CD8-positive, alpha-beta memory T cell (primary cell): ENCODE results near the gene BCKDHA. TPM values are rescaled to one million over a fixed set of nuclear protein-coding genes. Genes with fewer than 3 reads are reported as not detected.

Experiments
- CTCF ChIA-PET: fragments of 350-600 bp; sonication (Branson Sonifier 250); formaldehyde crosslinking; loops from one replicate; lab custom pipeline; 2021; ENCODE audit warnings: antibody characterized with exemption; lab: Charles Lee
- POLR2A ChIA-PET: fragments of 350-600 bp; sonication (Branson Sonifier 250); formaldehyde crosslinking; loops from one replicate; lab custom pipeline; 2021; ENCODE audit warnings: antibody characterized with exemption; lab: Charles Lee
- DNase-seq, 5 donors: peaks; one replicate each; pipeline versions ENCODE4 v3.0.0 to v3.0.0-alpha.2; 2020 to 2022; ENCODE audit warnings: mixed read lengths in 1 of 5
- H3K27ac ChIP-seq: one replicate; pipeline ENCODE4 v1.7.0; 2013; ENCODE audit warnings: low read depth, mild to moderate bottlenecking, low read length, moderate library complexity
- H3K27me3 ChIP-seq: 2 replicates; pipeline ENCODE4 v1.7.0; 2013; ENCODE audit warnings: low read length, mild to moderate bottlenecking; ENCODE audit not compliant: insufficient read depth, poor library complexity, severe bottlenecking
- H3K36me3 ChIP-seq: 2 replicates; pipeline ENCODE4 v1.7.0; 2013; ENCODE audit warnings: mild to moderate bottlenecking, low read length, moderate library complexity; ENCODE audit not compliant: insufficient read depth
- H3K4me1 ChIP-seq: 2 replicates; pipeline ENCODE4 v1.7.0; 2013; ENCODE audit warnings: mild to moderate bottlenecking, low read length, moderate library complexity; ENCODE audit not compliant: insufficient read depth
- H3K4me3 ChIP-seq: 2 replicates; pipeline ENCODE4 v1.7.0; 2013; ENCODE audit warnings: mild to moderate bottlenecking, low read length
- H3K9me3 ChIP-seq: 2 replicates; pipeline ENCODE4 v1.7.0; 2013; ENCODE audit warnings: mild to moderate bottlenecking, low read length
- H3K27ac Mint-ChIP-seq, 8 donors: one replicate each; pipeline ENCODE4 v1.8.0; 2020 to 2021; ENCODE audit warnings: mixed read lengths in 8 of 8, mild to moderate bottlenecking in 6 of 8, inconsistent platforms in 3 of 8, moderate library complexity in 3 of 8
- H3K27me3 Mint-ChIP-seq, 2 donors: one replicate each; pipeline ENCODE4 v1.8.0; 2020 to 2021; ENCODE audit warnings: mixed read lengths in 2 of 2, mild to moderate bottlenecking in 1 of 2, moderate library complexity in 1 of 2
- H3K36me3 Mint-ChIP-seq, 3 donors: one replicate each; pipeline ENCODE4 v1.8.0; 2020 to 2021; ENCODE audit warnings: mixed read lengths in 3 of 3, inconsistent platforms in 1 of 3, mild to moderate bottlenecking in 1 of 3
- H3K4me1 Mint-ChIP-seq, 3 donors: one replicate each; pipeline ENCODE4 v1.8.0; 2020 to 2021; ENCODE audit warnings: mixed read lengths in 3 of 3, inconsistent platforms in 1 of 3, mild to moderate bottlenecking in 1 of 3
- H3K4me3 Mint-ChIP-seq, 7 donors: one replicate each; pipeline ENCODE4 v1.8.0; 2020 to 2021; ENCODE audit warnings: mixed read lengths in 7 of 7, mild to moderate bottlenecking in 6 of 7, moderate library complexity in 4 of 7, inconsistent platforms in 2 of 7
- H3K9me3 Mint-ChIP-seq, 5 donors: one replicate each; pipeline ENCODE4 v1.8.0; 2020 to 2022; ENCODE audit warnings: mixed read lengths in 5 of 5, mild to moderate bottlenecking in 3 of 5, moderate library complexity in 2 of 5, inconsistent platforms in 1 of 5
- polyA plus RNA-seq: library from polyadenylated mRNA; unstranded; fragments of 300-500 nt; fragmentation: Illumina TruSeq; gene quantifications from one replicate; pipeline ENCODE4 v1.2.3, GENCODE V29; 2021
- total RNA-seq, 2 experiments: library from RNA; stranded (reverse); gene quantifications; one replicate each; pipeline ENCODE4 v1.2.3, GENCODE V29; 2021

The BCKDHA gene
- total and polyA plus RNA-seq, 3 experiments from 2014 or later: 18.5 to 52.1 (median 23.5) TPM

DNA sequence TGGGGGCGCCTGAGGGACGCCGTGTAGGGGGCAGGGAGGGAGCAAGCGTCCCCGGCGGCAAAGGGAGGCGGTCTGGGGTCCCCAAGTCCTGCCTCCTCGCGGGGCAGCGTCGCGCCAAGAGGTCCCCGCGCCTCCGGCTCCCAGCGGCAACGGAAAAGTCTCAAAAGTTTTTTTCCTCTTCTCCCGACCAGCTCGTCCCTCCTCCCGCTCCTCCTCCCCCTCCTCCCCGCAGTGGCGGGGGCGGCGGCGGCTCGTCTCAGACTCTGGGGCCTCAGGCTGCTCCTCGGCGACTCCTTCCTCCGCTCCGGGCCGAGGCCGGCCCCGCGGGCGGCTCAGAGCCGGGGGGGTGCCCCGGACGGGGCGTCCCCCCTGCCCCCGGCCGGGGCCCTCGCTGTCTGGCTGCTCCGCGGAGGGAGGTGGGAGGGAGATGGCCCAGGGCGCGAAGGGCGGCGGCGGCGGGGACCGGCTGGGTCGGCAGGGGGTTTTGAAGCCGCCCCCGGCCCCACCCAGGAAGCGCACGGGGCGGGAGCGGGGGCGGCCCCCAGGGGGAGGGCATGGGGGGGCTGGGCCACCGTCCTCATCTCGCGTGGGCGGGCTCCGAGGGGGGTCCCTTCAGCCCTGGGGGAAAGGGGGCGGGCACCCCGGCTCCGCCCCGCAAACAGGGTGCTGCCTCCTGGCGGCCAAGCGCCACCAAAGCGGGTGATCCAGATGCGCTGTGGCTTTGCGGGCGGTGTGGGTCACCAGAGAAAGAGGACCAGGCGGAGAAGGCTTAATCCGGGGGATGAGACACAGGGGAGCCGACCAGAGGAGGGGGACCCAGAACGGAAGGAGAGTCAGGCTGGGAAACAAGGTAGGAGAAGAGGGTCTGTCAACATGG is 43.9 kb upstream of the BCKDHA start, which contains the start of gene TGFB1:
Gene TGFB1, minus strand, starts transcription at position 457 of the 877 bp plus-strand sequence. CDS start 878 bp downstream, outside the sequence.
- peaks cover 0 to 4% (median 0%) of the 10 kb centered on the region in 5 donors for H3K9me3 Mint-ChIP-seq
- peaks cover 5 to 36% (median 6%) of the 10 kb centered on the region in 3 donors for H3K36me3 Mint-ChIP-seq
- H3K4me3 ChIP-seq: peak within 1 kb of the TSS; percentile 97
- peak within 1 kb of the TSS; percentile 93 to 100 (median 100) for H3K4me3 Mint-ChIP-seq
- no peaks in the 10 kb centered on the region for H3K9me3 ChIP-seq
- peaks cover 0 to 12% of the 10 kb centered on the region in 2 donors for H3K27me3 Mint-ChIP-seq
- DNase-seq: peak; percentile 93 to 97 (median 95)
- peak within 1 kb of the TSS; percentile 93 to 100 (median 99) for H3K27ac Mint-ChIP-seq
- peaks cover 55 to 67% (median 65%) of the 10 kb centered on the region in 3 donors for H3K4me1 Mint-ChIP-seq
- no peaks in the 10 kb centered on the region for H3K27me3 ChIP-seq
- no peaks in the 10 kb centered on the region for H3K36me3 ChIP-seq
- peaks cover 70% of the 10 kb centered on the region for H3K4me1 ChIP-seq
- H3K27ac ChIP-seq: peak within 1 kb of the TSS; percentile 95
- ChIA-PET POLR2A (interaction anchor here (2.0 to 9.4 kb wide), 6 partner anchors 9 to 89 kb away, joined by 6 to 111 read pairs (median 39); partner anchors contain the start of genes B9D2, CCDC97 and HNRNPUL1), CTCF (interaction anchor here (1.0 to 5.6 kb wide), 15 partner anchors 11 to 150 kb away, joined by 3 to 63 read pairs (median 7); partner anchors contain the start of genes B9D2, DMAC2 and HNRNPUL1)

DNA sequence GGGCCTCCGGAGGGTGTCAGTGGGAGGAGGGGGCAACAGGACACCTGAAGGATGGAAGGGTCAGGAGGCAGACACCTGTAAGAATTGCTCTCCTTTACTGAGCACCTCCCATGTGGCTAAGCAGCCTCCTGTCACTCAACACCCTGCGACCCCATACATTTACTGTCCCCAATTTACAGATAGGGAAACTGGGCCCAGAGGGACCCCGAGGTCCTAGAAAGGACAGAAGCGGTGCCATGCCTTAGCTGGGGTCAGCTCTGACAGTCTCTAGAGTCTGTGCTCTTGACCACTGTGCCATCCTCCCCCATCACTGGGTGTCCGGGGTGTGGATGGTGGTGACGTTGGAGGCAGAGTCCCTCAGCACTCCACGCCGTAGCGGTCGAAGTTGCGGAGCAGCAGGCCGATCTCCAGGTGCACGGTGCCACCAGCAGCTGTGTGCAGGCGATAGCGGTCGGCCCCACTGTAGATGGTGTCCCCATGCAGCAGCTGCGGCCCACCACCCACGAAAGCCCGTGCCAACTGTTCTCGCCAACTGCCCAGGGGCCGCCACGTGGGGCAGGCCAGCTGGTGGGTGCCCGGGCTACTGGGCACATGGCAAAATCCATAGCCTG is 43.2 kb upstream of the BCKDHA start:
- peaks cover 65% of the 10 kb centered on the region for H3K4me1 ChIP-seq
- ChIA-PET CTCF (interaction anchor here (1.0 to 5.6 kb wide), 7 partner anchors 10 to 150 kb away, joined by 3 to 63 read pairs (median 4); partner anchors contain the start of genes B9D2 and HNRNPUL1), POLR2A (interaction anchor here (3.9 to 9.4 kb wide), 3 partner anchors 9 to 90 kb away, joined by 41 to 111 read pairs (median 54); partner anchors contain the start of genes B9D2 and HNRNPUL1)
- Mint-ChIP-seq H3K36me3 (peaks cover 0 to 31% (median 3%) of the 10 kb centered on the region in 3 donors), H3K4me1 (peaks cover 47 to 60% (median 58%) of the 10 kb centered on the region in 3 donors), H3K27me3 (peaks cover 0 to 14% of the 10 kb centered on the region in 2 donors), H3K9me3 (peaks cover 0 to 4% (median 0%) of the 10 kb centered on the region in 5 donors), H3K4me3 (peak overlapping the region; percentile 76 to 100 (median 99)), H3K27ac (peak overlapping the region; percentile 91 to 100 (median 97))
- H3K36me3 ChIP-seq: no peaks in the 10 kb centered on the region
- H3K27ac ChIP-seq: peak overlapping the region; percentile 95
- no peaks in the 10 kb centered on the region for H3K27me3 ChIP-seq
- no peaks in the 10 kb centered on the region for H3K9me3 ChIP-seq
- H3K4me3 ChIP-seq: peak overlapping the region; percentile 5
- DNase-seq: no peak

DNA sequence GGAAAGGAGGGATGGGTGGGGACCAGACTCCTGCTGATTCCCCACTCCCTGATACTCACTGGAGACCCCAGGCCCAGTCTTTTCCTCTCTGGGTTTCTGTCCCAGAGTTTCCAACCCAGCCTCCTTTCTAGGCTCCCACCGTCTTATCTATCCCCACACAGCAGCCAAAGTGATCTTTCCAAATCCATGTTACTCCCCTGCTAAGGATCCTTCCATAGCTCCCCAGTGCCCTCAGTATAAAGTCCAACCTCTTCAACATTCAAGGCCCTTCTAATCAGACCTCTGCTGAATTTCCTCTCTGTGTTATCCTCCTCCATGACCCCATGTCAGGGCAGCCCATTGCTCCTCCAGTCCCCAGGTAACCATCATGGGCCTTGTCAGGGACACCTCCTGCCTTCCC is 42.6 kb upstream of the BCKDHA start:
- Mint-ChIP-seq H3K9me3 (peaks cover 0 to 4% (median 0%) of the 10 kb centered on the region in 5 donors), H3K27me3 (peaks cover 0 to 14% of the 10 kb centered on the region in 2 donors), H3K4me3 (peak overlapping the region; percentile 15 to 83 (median 57)), H3K27ac (peak overlapping the region; percentile 86 to 95 (median 90)), H3K4me1 (peaks cover 41 to 55% (median 54%) of the 10 kb centered on the region in 3 donors), H3K36me3 (peaks cover 0 to 26% (median 3%) of the 10 kb centered on the region in 3 donors)
- no peaks in the 10 kb centered on the region for H3K9me3 ChIP-seq
- H3K27ac ChIP-seq: no peak overlapping the region
- DNase-seq: no peak
- H3K4me3 ChIP-seq: no peak overlapping the region
- ChIA-PET POLR2A (interaction anchor here (9.4 kb wide), 1 partner anchor 8 kb away, joined by 111 read pairs; the partner anchor contains the start of gene B9D2), CTCF (interaction anchor here (1.0 to 5.6 kb wide), 7 partner anchors 9 to 151 kb away, joined by 3 to 63 read pairs (median 4); partner anchors contain the start of genes B9D2 and HNRNPUL1)
- H3K27me3 ChIP-seq: no peaks in the 10 kb centered on the region
- peaks cover 59% of the 10 kb centered on the region for H3K4me1 ChIP-seq
- no peaks in the 10 kb centered on the region for H3K36me3 ChIP-seq

DNA sequence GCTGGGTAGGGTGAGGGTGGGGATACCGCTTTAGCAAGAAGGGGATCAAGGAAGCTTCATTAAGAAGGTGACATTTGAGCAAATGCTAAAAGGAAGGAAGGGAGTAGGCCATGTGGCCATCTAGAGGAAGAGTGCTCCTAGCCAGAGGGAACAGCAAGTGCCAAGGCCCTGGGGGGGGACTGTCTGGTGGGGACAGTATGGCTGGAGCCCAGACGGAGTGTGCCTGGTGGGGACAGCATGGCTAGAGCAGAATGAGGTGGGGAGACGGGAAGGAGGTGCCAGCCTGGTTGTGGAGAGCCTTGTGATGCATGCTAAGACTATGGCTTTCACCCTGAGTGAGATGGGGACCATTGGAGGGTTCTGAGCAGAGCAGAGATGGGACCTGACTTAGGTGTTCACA is 41.8 kb upstream of the BCKDHA start:
- Histone ChIP-seq H3K4me1 (peaks cover 51% of the 10 kb centered on the region), H3K9me3 (no peaks in the 10 kb centered on the region), H3K27me3 (no peaks in the 10 kb centered on the region), H3K4me3 (no peak overlapping the region), H3K36me3 (no peaks in the 10 kb centered on the region), H3K27ac (no peak overlapping the region)
- CTCF ChIA-PET: interaction anchor here (1.2 to 5.6 kb wide), 5 partner anchors 9 to 152 kb away, joined by 3 to 63 read pairs (median 6); partner anchors contain the start of gene B9D2
- Mint-ChIP-seq H3K4me1 (peaks cover 39 to 51% (median 47%) of the 10 kb centered on the region in 3 donors), H3K4me3 (peak overlapping the region; percentile 38 to 83 (median 53)), H3K9me3 (peaks cover 0 to 4% (median 0%) of the 10 kb centered on the region in 5 donors), H3K27ac (peak overlapping the region; percentile 86 to 95 (median 90)), H3K27me3 (peaks cover 0 to 14% of the 10 kb centered on the region in 2 donors), H3K36me3 (peaks cover 0 to 23% (median 2%) of the 10 kb centered on the region in 3 donors)
- POLR2A ChIA-PET: interaction anchor here (9.4 kb wide), 1 partner anchor 7 kb away, joined by 111 read pairs; the partner anchor contains the start of gene B9D2
- DNase-seq: no peak

DNA sequence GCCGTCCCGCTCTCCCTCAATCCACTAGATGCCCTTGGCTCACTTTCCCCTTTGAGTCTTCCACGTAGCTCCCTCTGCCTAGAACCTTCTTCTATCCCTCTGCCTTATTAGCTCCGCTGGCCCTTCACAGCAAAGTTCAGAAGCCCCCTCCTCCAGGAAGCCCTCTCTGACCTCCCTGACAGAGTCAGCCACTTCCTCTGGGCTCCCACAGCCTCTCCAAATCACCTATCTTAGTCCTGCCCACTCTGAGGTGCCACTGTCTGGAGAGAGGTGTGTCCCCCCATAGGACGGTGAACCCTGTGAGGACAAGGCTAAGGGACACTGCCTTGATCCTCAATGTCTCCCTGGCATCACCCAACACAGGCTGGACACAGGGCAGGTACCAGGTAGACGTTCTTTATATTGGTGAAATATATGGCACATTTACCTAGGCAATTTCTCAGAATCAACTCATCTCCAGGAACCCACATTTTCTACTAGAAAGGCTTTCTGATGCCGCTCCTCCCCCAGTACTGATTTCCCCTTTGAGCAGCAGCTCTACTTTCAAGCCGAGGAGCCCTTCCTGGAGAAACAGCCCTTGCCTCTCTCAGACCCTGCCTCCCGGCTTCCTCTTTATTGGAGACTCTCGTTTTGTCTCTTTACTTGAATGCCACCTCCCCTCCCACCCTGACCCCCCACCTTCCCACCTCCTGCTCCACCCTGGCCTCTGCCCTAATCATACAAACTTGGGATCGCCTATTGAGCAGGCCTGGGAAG is 40.5 kb upstream of the BCKDHA start:
- H3K4me3 ChIP-seq: peak overlapping the region; percentile 53
- H3K4me1 ChIP-seq: peaks cover 52% of the 10 kb centered on the region
- POLR2A ChIA-PET: interaction anchor here (0.7 to 9.4 kb wide), 3 partner anchors 6 to 30 kb away, joined by 3 to 111 read pairs (median 3); partner anchors contain the start of gene B9D2
- H3K27me3 ChIP-seq: no peaks in the 10 kb centered on the region
- no peak overlapping the region for H3K27ac ChIP-seq
- peak in 1 of 5 donors; percentile 50 for DNase-seq
- peak overlapping the region; percentile 84 to 95 (median 90) for H3K27ac Mint-ChIP-seq
- H3K36me3 ChIP-seq: no peaks in the 10 kb centered on the region
- peaks cover 0 to 11% (median 0%) of the 10 kb centered on the region in 3 donors for H3K36me3 Mint-ChIP-seq
- H3K4me3 Mint-ChIP-seq: peak overlapping the region; percentile 43 to 78 (median 59)
- peaks cover 0 to 8% of the 10 kb centered on the region in 2 donors for H3K27me3 Mint-ChIP-seq
- peaks cover 0 to 2% (median 0%) of the 10 kb centered on the region in 5 donors for H3K9me3 Mint-ChIP-seq
- H3K4me1 Mint-ChIP-seq: peaks cover 37 to 47% (median 44%) of the 10 kb centered on the region in 3 donors
- no peaks in the 10 kb centered on the region for H3K9me3 ChIP-seq
- CTCF ChIA-PET: interaction anchor here (0.8 to 1.2 kb wide), 3 partner anchors 15 to 95 kb away, joined by 3 to 4 read pairs (median 3); no protein-coding TSS in a partner anchor

DNA sequence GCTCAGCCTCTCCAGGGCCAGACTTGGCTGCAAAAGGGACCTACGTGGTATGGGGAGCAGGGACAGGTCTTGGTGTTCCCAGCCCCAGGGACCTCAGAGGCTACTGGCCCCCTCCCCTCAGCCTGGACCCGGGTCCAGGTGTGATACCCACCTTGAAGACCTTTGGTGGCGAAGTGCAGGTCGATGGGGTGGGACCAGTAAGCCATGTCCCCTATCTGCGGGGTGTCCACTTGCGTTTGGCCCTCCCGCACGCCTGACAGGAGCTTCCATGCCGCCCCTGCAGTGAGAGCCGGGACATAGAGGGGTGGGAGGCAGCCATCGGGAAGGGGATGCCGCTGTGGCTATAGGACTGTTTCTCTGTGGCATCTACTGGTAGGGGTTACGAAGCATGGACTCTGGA is 39.9 kb upstream of the BCKDHA start:
- Mint-ChIP-seq H3K27me3 (peaks cover 0 to 5% of the 10 kb centered on the region in 2 donors), H3K4me1 (peaks cover 42 to 53% (median 50%) of the 10 kb centered on the region in 3 donors), H3K9me3 (peaks cover 0 to 2% (median 0%) of the 10 kb centered on the region in 5 donors), H3K27ac (peak overlapping the region in 6 of 8 donors; percentile 71 to 95 (median 90)), H3K4me3 (peak overlapping the region; percentile 31 to 65 (median 43)), H3K36me3 (peaks cover 0 to 13% (median 0%) of the 10 kb centered on the region in 3 donors)
- peaks cover 54% of the 10 kb centered on the region for H3K4me1 ChIP-seq
- DNase-seq: no peak
- no peak overlapping the region for H3K4me3 ChIP-seq
- POLR2A ChIA-PET: no interaction called here
- CTCF ChIA-PET: interaction anchor here (0.6 to 1.2 kb wide), 4 partner anchors 12 to 95 kb away, joined by 3 to 4 read pairs (median 3); no protein-coding TSS in a partner anchor
- H3K9me3 ChIP-seq: no peaks in the 10 kb centered on the region
- H3K27me3 ChIP-seq: no peaks in the 10 kb centered on the region
- no peak overlapping the region for H3K27ac ChIP-seq
- H3K36me3 ChIP-seq: no peaks in the 10 kb centered on the region
